GM21619 (cell line): ENCODE results near the gene IQSEC3.
"Not testable (repeated sequence)": the region's sequence is repeated elsewhere in the genome, so short reads cannot be mapped to it uniquely, and the experiment has no call there.

Source experiments
- ATAC-seq: cut with Tn5 transposase; IDR thresholded peaks from one replicate; pipeline ENCODE4 v1.9.1; 2021; ENCODE audit not compliant: unreplicated experiment

The IQSEC3 gene

GRCh38 chr12:177336-177979, 110.9 kb downstream of the IQSEC3 start:
- ATAC-seq, result no peak

- no peak for ATAC-seq
Measured at GRCh38 chr12:177980-178828, 111.6 kb downstream of the IQSEC3 start.

- no peak for ATAC-seq
Measured at GRCh38 chr12:178829-179109, 112.2 kb downstream of the IQSEC3 start.

- no peak for ATAC-seq
Measured at GRCh38 chr12:179131-179884, 112.7 kb downstream of the IQSEC3 start.

- no peak for ATAC-seq
Measured at GRCh38 chr12:179885-180284, 113.3 kb downstream of the IQSEC3 start.

GRCh38 chr12:180445-180844, 113.9 kb downstream of the IQSEC3 start:
- ATAC-seq, result no peak

GRCh38 chr12:181921-182320, 115.4 kb downstream of the IQSEC3 start:
- ATAC-seq, result no peak

- ATAC-seq, result no peak
Measured at GRCh38 chr12:182381-182892, 115.9 kb downstream of the IQSEC3 start.

GRCh38 chr12:184811-185575, 118.4 kb downstream of the IQSEC3 start:
- no peak for ATAC-seq

GRCh38 chr12:185576-185955, 119.0 kb downstream of the IQSEC3 start:
- ATAC-seq, result no peak

- ATAC-seq, result no peak
Measured at GRCh38 chr12:186006-186625, 119.5 kb downstream of the IQSEC3 start.

- not testable (repeated sequence) for ATAC-seq
Measured at GRCh38 chr12:187986-188909, 121.7 kb downstream of the IQSEC3 start.

- no peak for ATAC-seq
Measured at GRCh38 chr12:188910-189621, 122.5 kb downstream of the IQSEC3 start.

GRCh38 chr12:189622-189962, 123.0 kb downstream of the IQSEC3 start:
- ATAC-seq, result no peak

- ATAC-seq, result no peak
Measured at GRCh38 chr12:190881-191280, 124.3 kb downstream of the IQSEC3 start.

GRCh38 chr12:191541-191940, 125.0 kb downstream of the IQSEC3 start:
- ATAC-seq, result no peak

- ATAC-seq, result no peak
Measured at GRCh38 chr12:193261-193660, 126.7 kb downstream of the IQSEC3 start.

- ATAC-seq, result no peak
Measured at GRCh38 chr12:194276-194675, 127.7 kb downstream of the IQSEC3 start.

GRCh38 chr12:195156-195555, 128.6 kb downstream of the IQSEC3 start:
- ATAC-seq, result no peak
